HL-60/S4 treated with phorbol 12-myristate 13-acetate at 8.2 ng/mL for 4 days and 3 days (cell line): ENCODE results near the gene GRIFIN.

ENCODE experiments used
- in situ Hi-C: fragments of 300-500 bp; cut with MboI; formaldehyde crosslinking; loops from 2 replicates; pipeline ENCODE4 v1.15.0; 2022; ENCODE audit warnings: low sequenced_read_pairs

The GRIFIN gene

DNA sequence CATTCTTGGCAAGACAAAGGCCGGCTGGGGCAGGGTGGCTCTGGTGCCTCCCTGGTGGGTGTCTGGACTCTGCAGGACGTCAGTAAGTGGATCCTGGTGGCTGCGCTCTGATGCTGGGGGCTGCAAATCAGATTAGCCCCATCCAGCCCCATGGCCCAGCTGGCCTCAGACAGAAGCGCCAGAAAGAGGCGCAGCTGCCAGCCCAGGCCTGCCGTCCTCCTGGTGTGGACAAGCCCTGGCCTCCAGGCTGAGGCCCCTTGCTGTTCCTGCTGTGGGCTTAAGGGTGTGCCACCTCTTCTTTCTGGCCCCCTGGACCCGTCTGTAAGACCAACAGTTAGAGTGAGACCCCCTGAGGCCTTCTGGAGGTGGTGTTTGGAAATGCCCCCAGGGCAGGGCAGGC lies 37.5 kb upstream of the GRIFIN start:
- in situ Hi-C loops = no loop called here

- in situ Hi-C loops = no loop called here
These were observed 36.5 kb upstream of the GRIFIN start for GRCh38 chr7:2512713-2513112.

DNA sequence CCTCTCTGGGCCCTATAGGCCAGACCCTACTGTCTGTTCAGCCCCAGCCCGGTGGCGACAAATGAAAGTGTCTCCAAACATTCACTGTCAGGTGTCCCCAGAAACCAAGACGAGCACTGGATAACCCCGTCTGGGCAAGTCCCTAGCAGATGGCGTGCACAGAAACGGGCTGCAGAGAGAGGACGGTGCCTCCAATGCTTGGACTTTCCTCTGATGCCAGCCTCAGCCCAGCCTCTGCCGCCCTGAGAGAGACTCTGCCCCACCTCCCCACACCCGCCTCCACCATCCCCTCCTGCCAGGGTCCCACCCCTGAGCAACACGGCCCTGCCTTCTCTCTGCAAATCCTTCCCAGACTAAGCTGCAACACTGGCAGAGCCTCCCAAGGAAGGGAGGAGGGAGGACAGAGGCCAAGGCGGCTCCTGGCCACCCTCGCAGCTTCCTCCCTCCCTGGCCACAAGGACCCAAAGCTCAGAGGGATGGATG lies 36.0 kb upstream of the GRIFIN start:
- in situ Hi-C loops = no loop called here

- in situ Hi-C loops = no loop called here
These were observed 35.6 kb upstream of the GRIFIN start for GRCh38 chr7:2511769-2512168.

DNA sequence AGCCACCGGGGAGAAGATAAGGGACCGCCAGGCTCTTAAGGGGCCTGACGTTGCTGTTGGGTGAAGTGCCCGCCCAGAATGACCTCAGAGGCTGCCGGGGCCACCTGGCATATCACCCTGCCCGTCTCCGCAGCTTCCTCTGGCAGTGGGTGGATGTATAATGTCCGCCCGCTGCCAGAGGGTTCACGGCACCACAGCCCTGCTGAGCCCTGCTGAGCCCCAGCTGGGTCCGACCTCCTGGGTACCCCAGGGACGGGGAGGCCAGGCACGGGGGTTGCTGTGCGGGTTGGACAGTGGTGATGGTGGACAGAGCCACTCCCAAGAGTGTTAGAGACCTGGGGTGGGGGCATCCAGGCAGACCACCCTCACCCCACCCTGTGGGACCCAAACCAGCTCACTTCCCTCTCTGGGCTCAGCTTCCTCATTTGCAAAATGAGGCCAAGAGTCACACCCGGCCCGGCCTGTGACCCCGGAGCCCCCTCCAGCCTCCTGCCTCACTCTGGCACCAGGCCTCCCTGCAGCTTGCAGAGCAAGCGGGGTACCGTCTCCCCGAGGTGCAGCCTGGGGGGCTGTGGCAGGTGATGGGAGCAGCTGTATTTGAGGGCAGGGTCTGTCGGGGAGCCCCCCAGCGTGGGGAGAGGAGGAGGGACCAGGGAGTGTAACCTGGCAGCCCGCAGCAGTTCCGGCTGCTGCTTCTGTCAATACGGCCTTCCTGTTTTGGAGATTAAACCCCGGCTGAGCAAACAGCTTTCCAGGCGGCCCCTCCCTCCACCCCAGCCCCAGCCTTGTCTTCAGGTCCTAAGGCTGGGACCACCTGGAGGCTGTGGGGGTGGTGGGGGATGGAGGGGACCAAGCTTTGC lies 34.9 kb upstream of the GRIFIN start:
- in situ Hi-C loops = no loop called here

DNA sequence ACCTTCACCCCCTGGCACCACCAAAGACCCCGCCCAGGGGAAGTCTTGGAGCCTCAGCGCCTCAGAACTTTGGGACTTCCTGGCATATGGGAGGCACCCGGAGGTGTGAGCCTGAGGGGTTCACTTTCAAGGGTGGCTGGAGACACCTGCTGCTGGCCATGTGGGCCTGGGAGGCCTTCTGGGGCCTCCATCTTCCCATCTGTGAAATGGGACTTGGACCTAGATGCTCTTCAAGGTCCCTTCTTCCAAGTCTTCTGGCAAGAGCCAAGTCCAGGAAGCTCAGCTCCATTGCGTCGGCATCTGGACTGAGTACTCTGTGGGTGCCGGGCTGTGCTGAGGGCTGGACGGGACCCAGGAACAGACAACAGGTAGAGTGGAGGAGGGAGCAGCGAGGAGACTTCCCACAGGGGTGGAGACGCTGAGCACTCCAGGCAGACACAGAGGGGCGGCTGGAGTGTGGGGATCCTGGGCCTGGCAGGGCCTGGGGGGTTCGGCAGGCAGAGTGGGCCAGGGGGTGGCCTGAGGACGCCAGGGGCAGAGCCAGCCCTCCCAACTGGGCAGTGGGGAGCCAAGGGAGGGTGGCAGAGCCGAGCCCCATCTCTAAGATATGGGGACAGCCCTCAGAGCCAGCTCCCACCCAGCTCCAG lies 34.1 kb upstream of the GRIFIN start:
- in situ Hi-C loops = no loop called here

DNA sequence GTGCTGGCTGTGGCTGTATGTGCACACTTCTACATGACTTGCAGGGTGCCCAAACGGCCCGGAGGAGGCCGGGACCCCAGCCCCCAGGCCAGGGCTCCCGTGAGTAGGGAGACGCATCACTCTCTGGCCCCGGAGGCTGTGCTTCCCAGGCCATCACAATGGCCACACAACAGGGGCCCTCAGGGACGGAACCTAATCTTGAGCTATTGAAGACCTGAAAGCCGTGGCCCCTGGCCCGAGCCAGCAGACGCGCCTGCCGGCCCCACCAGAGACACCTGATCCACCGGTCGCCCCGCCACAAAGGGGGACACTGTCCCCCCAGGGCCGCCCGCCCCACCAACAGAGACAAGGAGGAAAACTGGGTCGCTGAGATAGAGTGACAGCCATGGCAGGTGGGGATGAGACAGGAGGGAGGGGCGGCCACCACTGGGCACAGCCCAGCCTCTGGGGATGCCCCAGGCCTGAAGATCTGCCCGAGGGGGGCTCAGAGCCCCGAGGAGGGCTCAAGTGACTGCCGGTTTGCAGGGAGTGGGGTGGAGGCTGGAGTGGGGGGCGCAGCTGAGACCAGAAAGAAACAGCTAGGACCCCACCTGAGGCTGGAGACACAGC lies 33.2 kb upstream of the GRIFIN start:
- in situ Hi-C loops = no loop called here

- in situ Hi-C loops = no loop called here
These were observed 32.4 kb upstream of the GRIFIN start for GRCh38 chr7:2508327-2509215.

DNA sequence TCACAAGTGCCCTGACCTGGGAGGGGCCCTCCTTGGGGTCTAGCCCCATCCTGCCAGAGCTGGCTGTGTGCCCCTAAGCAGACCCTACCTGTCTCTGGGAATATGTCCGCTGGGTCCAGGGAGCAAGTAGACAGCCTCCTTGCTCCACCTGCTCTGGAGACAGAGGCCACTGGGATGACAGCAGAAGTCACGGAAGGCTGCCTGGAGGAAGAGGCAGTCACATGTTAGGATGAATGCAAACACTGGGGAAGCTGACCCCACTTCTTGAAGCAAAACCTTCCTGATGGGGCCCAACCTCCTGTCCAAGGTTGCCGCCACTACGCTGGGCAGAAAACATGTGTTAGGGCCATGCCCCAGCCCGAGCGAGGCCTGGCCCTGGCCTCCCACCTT lies 31.7 kb upstream of the GRIFIN start:
- in situ Hi-C loops = no loop called here

DNA sequence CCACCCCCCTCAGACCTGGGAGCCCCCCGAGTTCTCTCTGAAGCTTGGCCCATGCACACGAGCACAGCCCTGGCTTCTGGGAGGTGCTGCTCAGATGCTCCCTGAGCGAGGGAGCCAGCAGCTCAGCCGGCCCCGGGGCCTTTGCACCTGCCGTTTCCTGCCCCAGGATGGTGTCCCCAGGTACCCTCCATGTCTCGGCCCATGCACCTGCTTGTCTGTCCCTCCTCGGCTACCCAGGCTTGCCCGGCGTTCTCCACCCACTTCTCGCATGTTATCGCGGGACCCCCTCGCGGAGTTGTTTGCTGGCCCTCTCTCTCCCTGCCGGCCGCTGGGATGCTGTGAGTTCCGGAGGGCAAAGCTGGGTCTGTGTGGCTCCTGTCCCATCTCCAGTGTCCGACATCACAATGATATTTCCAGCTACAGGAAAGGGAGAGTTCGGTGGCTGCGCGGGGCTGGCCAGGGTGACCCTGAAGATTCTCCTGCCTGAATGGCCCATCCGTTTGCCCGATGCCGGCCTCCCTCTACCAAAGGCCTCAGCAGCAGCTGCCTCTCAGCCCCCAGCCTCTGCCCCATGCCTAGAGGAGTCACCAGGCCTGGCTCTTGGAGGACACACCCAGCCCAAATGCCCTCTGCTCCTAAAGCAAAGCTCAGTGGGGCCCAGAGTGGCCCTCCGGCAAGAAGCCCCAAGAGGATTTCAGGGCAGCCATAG lies 31.2 kb upstream of the GRIFIN start:
- in situ Hi-C loops = no loop called here

DNA sequence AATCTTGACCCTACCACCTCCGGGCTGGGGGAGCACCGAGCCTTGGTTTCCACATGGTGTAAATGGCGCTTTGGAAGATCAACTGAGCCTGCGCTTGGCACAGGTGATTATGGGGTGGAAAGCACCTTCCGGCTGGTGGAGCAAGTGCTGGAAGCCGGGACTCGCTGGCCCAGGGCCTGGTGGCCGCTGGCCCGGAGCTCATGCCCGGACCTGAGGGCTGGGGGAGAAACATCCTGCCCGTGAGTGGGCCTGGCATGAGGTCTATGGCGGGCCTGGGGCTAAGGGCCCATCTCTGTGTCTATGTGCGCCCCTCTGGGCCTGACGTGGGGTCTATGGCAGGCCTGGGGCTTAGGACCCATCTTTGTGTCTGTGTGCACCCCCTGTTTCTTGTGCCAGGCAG lies 29.2 kb upstream of the GRIFIN start:
- in situ Hi-C loops = no loop called here

GRCh38 chr7:2504889-2505375 lies 28.7 kb upstream of the GRIFIN start:
- in situ Hi-C loops = no loop called here

- in situ Hi-C loops = no loop called here
These were observed 28.1 kb upstream of the GRIFIN start for GRCh38 chr7:2504128-2504888.

- in situ Hi-C loops = no loop called here
These were observed 27.1 kb upstream of the GRIFIN start for GRCh38 chr7:2503056-2503941.

DNA sequence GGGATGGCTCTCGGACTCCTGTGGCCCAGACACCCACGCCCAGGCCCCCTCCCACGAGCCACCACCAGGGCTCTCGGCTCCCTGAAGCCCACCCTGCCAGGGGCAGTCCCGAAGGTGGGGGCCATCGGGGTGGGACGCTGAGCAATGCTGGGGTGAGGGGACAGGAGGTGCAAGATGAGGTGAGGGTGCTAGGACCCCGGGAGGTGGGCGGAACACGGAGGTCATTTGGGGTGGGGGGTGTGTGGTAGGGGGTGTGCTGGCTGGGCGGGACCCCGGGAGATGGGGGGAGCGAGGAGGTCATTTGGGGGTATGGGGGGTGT lies 26.4 kb upstream of the GRIFIN start:
- in situ Hi-C loops = no loop called here

GRCh38 chr7:2501947-2502646 lies 25.9 kb upstream of the GRIFIN start:
- in situ Hi-C loops = no loop called here

DNA sequence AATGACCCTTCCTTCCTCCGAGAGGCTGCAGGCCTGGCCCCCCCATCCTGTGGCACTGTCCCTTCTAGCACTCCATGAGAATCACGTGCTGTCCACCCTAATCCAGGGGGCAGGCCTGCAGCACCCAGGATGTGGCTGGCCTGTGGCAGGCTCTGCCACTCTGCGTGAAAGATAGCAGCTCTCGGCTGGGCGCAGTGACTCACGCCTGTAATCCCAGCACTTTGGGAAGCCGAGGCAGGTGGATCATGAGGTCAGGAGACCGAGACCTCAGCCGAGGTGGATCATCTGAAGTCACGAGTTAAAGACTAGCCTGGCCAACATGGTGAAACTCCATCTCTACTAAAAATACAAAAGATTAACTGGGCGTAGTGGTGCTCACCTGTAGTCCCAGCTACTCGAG lies 24.5 kb upstream of the GRIFIN start:
- in situ Hi-C loops = no loop called here
